CD4-positive, alpha-beta T cell treated with Interleukin-17A for 4 hours (primary cell): Measurements from ENCODE around the gene PTK7.
"Not testable (repeated sequence)": the region's sequence is repeated elsewhere in the genome, so short reads cannot be mapped to it uniquely, and the experiment has no call there.

Experiments used
- DNase-seq: peaks from one replicate; pipeline ENCODE4 v3.0.0-alpha.2; 2020; ENCODE audit warnings: mixed read lengths

Gene PTK7

DNA sequence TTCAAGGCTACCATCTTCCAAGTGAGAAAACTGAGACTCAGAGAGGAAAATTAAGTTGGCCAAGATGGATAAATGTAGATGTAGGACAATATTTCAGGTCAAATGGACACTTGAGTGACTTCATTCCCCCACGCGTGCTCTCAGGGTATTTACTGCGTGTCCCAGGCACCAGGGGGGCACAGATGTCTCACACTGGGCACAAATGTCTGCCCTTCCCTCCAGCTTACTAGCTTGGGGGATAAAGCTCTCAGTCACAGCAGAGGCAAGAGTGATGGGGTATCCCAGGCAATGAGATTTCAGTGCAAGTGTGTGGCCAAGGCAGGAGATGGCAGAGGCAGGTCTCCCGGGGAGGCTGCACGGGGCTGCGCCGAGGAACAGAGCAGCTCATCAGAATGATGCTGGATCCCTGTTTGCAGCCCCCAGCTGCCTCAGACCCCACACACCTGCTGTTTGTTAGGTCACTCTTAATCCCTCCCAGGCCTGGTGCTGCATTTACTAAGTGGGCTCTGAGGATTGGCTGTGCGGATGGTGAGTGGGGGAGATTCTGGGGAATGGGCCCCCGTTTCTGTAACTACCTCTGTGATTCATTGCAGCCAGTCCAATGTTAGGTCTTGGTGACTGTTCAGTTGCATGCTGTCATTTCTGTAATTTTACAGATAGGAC lies 44.1 kb downstream of the PTK7 start:
- no peak for DNase-seq

GRCh38 chr6:43120944-43121913 lies 45.1 kb downstream of the PTK7 start:
- DNase-seq = no peak

- DNase-seq = no peak
These were observed 46.0 kb downstream of the PTK7 start for GRCh38 chr6:43122146-43122545.

DNA sequence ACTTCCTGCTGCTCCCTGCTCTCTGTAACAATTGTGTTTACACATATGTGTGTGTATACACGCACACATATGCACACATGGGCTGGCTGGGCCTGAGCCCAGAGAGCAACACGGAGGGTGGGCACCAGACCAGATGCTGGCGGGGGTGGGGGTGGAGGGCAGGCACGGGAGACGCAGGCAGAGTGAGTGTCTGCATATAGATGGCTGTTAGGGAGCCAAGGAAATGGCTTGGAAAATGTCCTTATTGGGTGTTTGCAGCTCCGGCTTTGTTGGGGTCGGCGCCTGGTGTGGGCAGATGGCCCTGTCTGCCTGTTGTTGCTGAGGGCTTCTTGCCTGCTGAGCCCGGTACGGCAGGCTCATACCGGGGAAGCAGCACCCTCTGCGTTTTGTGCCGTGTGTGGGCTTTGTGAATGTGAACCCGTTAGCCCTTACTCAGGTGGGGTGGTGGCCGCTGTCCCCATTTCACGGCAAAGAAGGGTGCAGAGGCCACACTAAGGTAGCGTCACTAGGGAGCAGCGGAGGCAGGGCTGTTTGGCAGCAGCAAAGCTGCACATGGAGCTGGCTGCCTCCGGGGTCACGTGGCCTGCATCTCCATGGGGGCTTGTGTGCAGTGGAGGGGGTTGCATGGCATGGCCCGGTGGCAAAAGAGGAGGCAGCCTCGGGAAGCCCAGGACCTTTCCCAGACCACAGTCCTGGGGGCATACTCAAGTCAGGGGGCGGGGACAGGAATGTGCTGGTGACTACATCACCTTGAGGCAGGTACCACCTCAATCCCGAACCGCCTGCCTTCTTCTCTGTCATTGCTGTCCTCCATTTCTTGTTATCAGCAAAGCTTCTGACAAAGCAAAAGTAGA lies 47.6 kb downstream of the PTK7 start:
- no peak for DNase-seq

- DNase-seq = no peak
These were observed 48.4 kb downstream of the PTK7 start for GRCh38 chr6:43124481-43124880.

GRCh38 chr6:43125119-43125518 lies 49.0 kb downstream of the PTK7 start:
- DNase-seq = no peak

- no peak for DNase-seq
These were observed 49.4 kb downstream of the PTK7 start for GRCh38 chr6:43125555-43125954.

- DNase-seq = no peak
These were observed 51.1 kb downstream of the PTK7 start for GRCh38 chr6:43127180-43127579.

- DNase-seq = no peak
These were observed 51.8 kb downstream of the PTK7 start for GRCh38 chr6:43127877-43128276.

DNA sequence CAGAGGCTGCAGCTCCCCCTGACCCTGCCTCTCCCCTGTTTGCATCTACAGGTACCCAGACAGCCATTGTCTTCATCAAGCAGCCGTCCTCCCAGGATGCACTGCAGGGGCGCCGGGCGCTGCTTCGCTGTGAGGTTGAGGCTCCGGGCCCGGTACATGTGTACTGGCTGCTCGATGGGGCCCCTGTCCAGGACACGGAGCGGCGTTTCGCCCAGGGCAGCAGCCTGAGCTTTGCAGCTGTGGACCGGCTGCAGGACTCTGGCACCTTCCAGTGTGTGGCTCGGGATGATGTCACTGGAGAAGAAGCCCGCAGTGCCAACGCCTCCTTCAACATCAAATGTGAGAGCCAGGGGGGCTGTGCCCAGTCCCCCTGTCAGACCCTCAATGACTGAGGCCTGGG lies 52.8 kb downstream of the PTK7 start:
- no peak for DNase-seq

DNA sequence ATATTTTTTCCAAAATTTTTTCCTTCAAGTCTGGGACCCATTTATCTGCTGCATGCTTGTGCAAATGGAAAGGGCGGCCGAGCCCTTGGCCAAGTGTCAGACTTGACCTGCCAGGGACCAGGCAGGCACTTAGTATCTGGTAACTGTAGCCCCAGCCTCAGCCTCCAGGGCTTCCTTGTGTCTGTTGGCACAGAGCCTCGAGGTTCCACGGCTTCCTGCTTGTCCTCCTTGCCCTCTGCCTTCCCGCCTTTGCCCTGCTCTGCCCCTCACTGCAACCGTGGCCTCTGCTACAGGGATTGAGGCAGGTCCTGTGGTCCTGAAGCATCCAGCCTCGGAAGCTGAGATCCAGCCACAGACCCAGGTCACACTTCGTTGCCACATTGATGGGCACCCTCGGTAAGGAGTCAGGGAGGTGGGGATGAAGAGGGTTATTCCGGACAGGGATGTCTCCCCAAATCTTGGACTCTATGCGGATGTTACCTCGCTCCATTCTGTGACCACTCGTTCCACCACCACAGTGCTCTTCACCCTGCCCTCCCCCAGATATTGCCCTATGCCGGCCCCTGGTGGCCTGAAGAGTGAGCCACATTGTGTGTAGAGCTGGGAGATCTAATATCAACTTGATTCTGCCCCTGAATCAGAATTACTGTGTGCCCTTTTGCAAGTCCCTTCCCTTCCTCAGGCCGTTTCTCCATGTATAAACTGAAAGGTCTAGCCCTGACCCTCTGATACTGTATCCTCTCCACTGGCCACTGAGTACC lies 53.5 kb downstream of the PTK7 start:
- peak; percentile 37 for DNase-seq

DNA sequence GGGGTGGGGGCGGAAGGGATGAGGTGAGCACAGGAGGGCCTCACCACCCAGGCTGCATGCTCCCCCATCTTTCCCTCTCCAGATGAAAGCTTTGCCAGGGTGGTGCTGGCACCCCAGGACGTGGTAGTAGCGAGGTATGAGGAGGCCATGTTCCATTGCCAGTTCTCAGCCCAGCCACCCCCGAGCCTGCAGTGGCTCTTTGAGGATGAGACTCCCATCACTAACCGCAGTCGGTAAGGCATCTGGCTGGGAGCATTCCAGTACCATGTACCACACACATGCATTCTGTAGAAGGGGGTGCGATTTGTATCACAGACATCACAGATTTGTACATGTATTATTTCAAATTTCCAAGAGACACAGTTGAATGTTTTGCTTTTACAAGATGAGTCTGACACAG lies 54.3 kb downstream of the PTK7 start:
- DNase-seq = no peak

DNA sequence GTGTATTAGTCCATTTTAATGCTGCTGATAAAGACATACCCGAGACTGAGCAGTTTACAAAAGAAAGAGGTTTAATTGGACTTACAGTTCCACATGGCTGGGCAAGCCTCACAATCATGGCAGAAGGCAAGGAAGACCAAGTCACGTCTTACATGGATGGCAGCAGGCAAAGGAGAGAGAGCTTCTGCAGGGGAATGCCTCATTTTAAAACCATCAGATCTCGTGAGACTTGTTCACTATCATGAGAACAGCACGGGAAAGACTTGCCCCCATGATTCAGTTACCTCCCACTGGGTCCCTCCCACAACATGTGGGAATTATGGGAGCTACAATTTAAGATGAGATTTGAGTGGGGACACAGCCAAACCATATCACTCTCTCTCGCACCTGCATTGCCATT lies 55.3 kb downstream of the PTK7 start:
- DNase-seq = not testable (repeated sequence)

GRCh38 chr6:43138267-43138666 lies 62.2 kb downstream of the PTK7 start:
- DNase-seq = no peak

- not testable (repeated sequence) for DNase-seq
These were observed 63.9 kb downstream of the PTK7 start for GRCh38 chr6:43139973-43140372.

- DNase-seq = no peak
These were observed 65.5 kb downstream of the PTK7 start for GRCh38 chr6:43141644-43142043.

DNA sequence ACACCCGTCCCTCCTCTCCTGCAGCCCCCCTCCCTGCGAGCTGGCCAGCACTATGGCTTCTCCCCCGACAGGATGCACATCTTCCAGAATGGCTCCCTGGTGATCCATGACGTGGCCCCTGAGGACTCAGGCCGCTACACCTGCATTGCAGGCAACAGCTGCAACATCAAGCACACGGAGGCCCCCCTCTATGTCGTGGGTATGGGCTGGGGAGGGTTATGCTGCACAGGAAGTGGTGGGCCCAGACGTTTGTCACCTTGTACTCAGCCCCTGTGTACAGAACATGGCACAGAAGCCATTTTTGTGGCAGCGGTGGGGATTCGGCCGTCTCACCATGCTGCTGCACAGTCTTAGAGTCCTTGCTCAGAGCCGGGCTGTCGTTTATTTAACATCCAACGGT lies 66.0 kb downstream of the PTK7 start:
- DNase-seq = peak; percentile 11

DNA sequence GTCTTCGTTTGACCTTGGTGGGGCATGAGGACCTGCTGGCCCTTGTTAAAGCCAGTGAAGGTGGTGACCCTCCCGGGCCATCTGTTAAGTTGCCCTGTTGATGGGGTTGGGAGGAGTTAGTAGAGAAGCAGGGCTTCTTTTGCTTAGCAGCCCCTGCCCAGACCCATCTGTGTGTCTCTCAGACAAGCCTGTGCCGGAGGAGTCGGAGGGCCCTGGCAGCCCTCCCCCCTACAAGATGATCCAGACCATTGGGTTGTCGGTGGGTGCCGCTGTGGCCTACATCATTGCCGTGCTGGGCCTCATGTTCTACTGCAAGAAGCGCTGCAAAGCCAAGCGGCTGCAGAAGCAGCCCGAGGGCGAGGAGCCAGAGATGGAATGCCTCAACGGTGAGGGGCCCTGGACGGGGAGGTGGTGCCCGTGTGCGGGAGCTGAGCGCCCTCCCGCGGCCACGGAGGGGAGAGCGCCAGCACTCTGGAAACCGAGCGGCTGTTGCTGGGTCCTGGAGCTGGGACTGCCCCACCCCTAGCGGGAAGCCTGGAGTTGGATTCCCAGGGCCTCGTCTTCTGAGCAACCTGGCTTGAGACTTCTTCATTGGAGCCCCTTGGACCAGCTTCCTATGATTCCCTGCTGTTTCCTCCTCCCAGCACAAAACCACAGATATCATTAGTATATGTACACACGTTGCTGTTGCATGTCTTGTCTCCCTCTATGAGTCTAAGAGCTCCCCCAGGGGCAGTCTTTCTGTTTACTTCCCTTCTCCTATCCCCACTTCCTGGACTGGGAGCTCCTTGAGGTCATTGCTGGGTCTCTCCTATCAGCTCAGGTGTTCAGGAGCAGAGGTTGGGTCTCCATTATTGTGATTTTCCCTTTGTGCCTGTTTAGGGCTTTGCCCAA lies 67.4 kb downstream of the PTK7 start:
- peak; percentile 81 for DNase-seq

GRCh38 chr6:43144879-43145278 lies 68.8 kb downstream of the PTK7 start:
- no peak for DNase-seq

- DNase-seq = no peak
These were observed 70.1 kb downstream of the PTK7 start for GRCh38 chr6:43146261-43146660.
